ENCODE data around the gene OR4K5. TPM values are rescaled to one million over a fixed set of nuclear protein-coding genes. Genes with fewer than 3 reads are reported as not detected.

OR4K5 gene
- total RNA-seq (not detected in 2 replicates), polyA plus RNA-seq (not detected in 2 replicates)

GRCh38 chr14:19920021-19920657, at the start of gene OR4K5:
Gene OR4K5, plus strand, starts transcription at chr14:19920607. Its CDS starts 0 bp downstream, at chr14:19920607.
- peaks cover 18% of the 10 kb centered on the region for H3K9me3 ChIP-seq (ENCODE audit: low read depth)
- H2AFZ ChIP-seq: no peak within 1 kb of the TSS
- H3K27ac ChIP-seq: no peak within 1 kb of the TSS
- no peaks in the 10 kb centered on the region for H3K4me1 ChIP-seq (ENCODE audit: insufficient read depth)
- no peaks in the 10 kb centered on the region for H3K27me3 ChIP-seq
- no peaks in the 10 kb centered on the region for H3K79me2 ChIP-seq
- TF ChIP-seq EZH2phosphoT487 (IDR thresholded peaks at IDR 0.05; ENCODE audit: low read depth, severe bottlenecking, unreplicated experiment) (no peak), EZH2 (IDR thresholded peaks at IDR 0.05; ENCODE audit: borderline replicate concordance) (no peak), CTCF (IDR thresholded peaks at IDR 0.05; ENCODE audit: poor library complexity) (no peak)
- no peaks in the 10 kb centered on the region for H4K20me1 ChIP-seq (ENCODE audit: insufficient read depth, poor library complexity, severe bottlenecking)
- H3K36me3 ChIP-seq (replicated peaks; ENCODE audit: insufficient read depth, low read depth): no peaks in the 10 kb centered on the region
- no peak within 1 kb of the TSS for H3K4me3 ChIP-seq
- no peaks in the 10 kb centered on the region for H3K9me2 ChIP-seq (replicated peaks; ENCODE audit: insufficient read depth)
- H3K4me2 ChIP-seq: no peak within 1 kb of the TSS
- no peak for DNase-seq (ENCODE audit: low spot score)

GRCh38 chr14:19873178-19873577, 47.2 kb upstream of the OR4K5 start:
- Histone ChIP-seq H4K20me1 (ENCODE audit: insufficient read depth, poor library complexity, severe bottlenecking) (no peaks in the 10 kb centered on the region), H3K27ac (no peak overlapping the region), H2AFZ (no peak overlapping the region), H3K4me3 (no peak overlapping the region), H3K9me3 (ENCODE audit: low read depth) (peaks cover 21% of the 10 kb centered on the region), H3K36me3 (replicated peaks; ENCODE audit: insufficient read depth, low read depth) (no peaks in the 10 kb centered on the region), H3K79me2 (no peaks in the 10 kb centered on the region), H3K27me3 (no peaks in the 10 kb centered on the region), H3K4me2 (no peak overlapping the region), H3K9me2 (replicated peaks; ENCODE audit: insufficient read depth) (no peaks in the 10 kb centered on the region), H3K4me1 (ENCODE audit: insufficient read depth) (no peaks in the 10 kb centered on the region)
- DNase-seq (ENCODE audit: low spot score): no peak
- no peak for TF ChIP-seq CTCF (IDR thresholded peaks at IDR 0.05; ENCODE audit: poor library complexity)
- TF ChIP-seq EZH2 (IDR thresholded peaks at IDR 0.05; ENCODE audit: borderline replicate concordance): no peak
- no peak for TF ChIP-seq EZH2phosphoT487 (IDR thresholded peaks at IDR 0.05; ENCODE audit: low read depth, severe bottlenecking, unreplicated experiment)
- whole genome bisulfite sequencing (ENCODE audit: low lambda C conversion rate, missing lambda C conversion rate): 62% methylated on average over 6 of the region's 6 CpGs

- Histone ChIP-seq H3K9me2 (replicated peaks; ENCODE audit: insufficient read depth) (no peaks in the 10 kb centered on the region), H3K9me3 (ENCODE audit: low read depth) (peaks cover 16% of the 10 kb centered on the region), H3K4me2 (no peak within 1 kb of the TSS), H3K4me1 (ENCODE audit: insufficient read depth) (no peaks in the 10 kb centered on the region), H3K79me2 (no peaks in the 10 kb centered on the region), H2AFZ (no peak within 1 kb of the TSS), H3K4me3 (no peak within 1 kb of the TSS), H4K20me1 (ENCODE audit: insufficient read depth, poor library complexity, severe bottlenecking) (no peaks in the 10 kb centered on the region), H3K27me3 (no peaks in the 10 kb centered on the region), H3K27ac (no peak within 1 kb of the TSS), H3K36me3 (replicated peaks; ENCODE audit: insufficient read depth, low read depth) (no peaks in the 10 kb centered on the region)
- DNase-seq (ENCODE audit: low spot score): no peak
- 57% methylated on average over 2 of the region's 2 CpGs for WGBS (ENCODE audit: low lambda C conversion rate, missing lambda C conversion rate)
- TF ChIP-seq EZH2 (IDR thresholded peaks at IDR 0.05; ENCODE audit: borderline replicate concordance) (no peak), CTCF (IDR thresholded peaks at IDR 0.05; ENCODE audit: poor library complexity) (no peak), EZH2phosphoT487 (IDR thresholded peaks at IDR 0.05; ENCODE audit: low read depth, severe bottlenecking, unreplicated experiment) (no peak)
These were observed 45.6 kb upstream of the OR4K5 start, which contains the start of gene OR4K2 for GRCh38 chr14:19874842-19875241. Gene OR4K2, plus strand, starts transcription at chr14:19875142. Its CDS starts 1,126 bp downstream, at chr14:19876268.

Data from hepatocyte (in vitro differentiated cells).